ENCODE measurements around the gene KIF1A. TPM values are rescaled to one million over a fixed set of nuclear protein-coding genes. Genes with fewer than 3 reads are reported as not detected.
"Not testable (repeated sequence)": the region's sequence is repeated elsewhere in the genome, so short reads cannot be mapped to it uniquely, and the experiment has no call there.

KIF1A gene
- total and polyA plus RNA-seq, 10 of the 15 experiments (the other 5 are each of a cell fraction or from before 2014, with no cell fraction given): 0.04 to 0.95 (median 0.06) TPM; not detected in 5

DNA sequence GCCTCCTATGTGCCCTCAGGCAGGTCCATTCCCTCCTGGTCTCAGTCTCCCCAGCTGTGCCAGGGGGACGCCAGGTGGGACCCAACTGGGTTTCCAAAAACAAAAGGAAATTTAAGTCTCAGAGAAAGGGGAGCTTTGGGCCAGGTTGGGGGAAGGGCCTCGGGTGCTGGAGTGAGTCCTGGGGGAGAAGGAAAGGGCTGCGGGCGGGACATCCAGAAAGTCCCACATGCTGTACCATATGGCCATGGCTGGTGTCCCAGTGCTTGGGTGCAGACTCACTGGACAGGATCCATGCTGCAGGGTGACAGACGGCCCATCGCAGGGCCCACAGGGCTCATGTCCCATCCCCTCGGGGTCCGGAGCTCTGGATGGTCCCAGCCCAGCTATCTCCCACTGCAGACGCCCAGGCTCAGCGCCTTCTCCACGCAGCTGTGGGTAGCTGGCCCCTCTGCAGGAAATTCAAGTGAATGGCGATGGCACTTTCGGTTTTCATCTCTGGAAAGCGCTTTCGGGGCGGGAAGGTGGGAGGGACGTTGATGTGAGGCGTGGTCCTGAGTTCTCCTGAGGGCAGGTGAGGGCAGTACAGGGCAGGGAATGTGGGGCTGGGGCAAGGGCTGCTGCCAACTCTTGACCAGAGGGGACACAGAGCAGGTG lies 129.5 kb downstream of the KIF1A start:
- WGBS (ENCODE audit: insufficient coverage, insufficient replicate concordance, low lambda C conversion rate, missing lambda C conversion rate): 30% methylated on average over 2 of the region's 18 CpGs
- H3K79me2 ChIP-seq (ENCODE audit: control insufficient read depth, insufficient read depth, low read length); in situ Hi-C loops (cut with MboI); H3K4me3 ChIP-seq; DNase-seq (ENCODE audit: low read depth, low spot score); H3K4me1 ChIP-seq (ENCODE audit: control insufficient read depth, insufficient read depth, low read length); POLR2A ChIA-PET; FAIRE-seq; BruUV-seq (replicated peaks); H3K27me3 ChIP-seq (replicated peaks in 1 of 2; ENCODE audit: control insufficient read depth in 2 of 2, insufficient read depth in 2 of 2, low read length in 1 of 2); CTCF ChIA-PET; H4K20me1 ChIP-seq (ENCODE audit: control insufficient read depth, insufficient read depth); H3K36me3 ChIP-seq (ENCODE audit: control insufficient read depth in 2 of 2, insufficient read depth in 2 of 2, low read length in 1 of 2); H3K27ac ChIP-seq (ENCODE audit: control insufficient read depth, insufficient read depth); ATAC-seq; H3K9me3 ChIP-seq (replicated peaks; ENCODE audit: control insufficient read depth, insufficient read depth, low read length); SMC1A ChIA-PET (ENCODE audit: uncharacterized antibody, unreplicated experiment); H3K9ac ChIP-seq (ENCODE audit: control insufficient read depth, insufficient read depth, low read length); intact Hi-C loops (cut with micrococcal nuclease; ENCODE audit: unreplicated experiment); H3K4me2 ChIP-seq (ENCODE audit: control insufficient read depth, insufficient read depth); RAD21 ChIA-PET (ENCODE audit: unreplicated experiment); H2AFZ ChIP-seq (ENCODE audit: control insufficient read depth, low read depth, low read length): not testable (repeated sequence)

DNA sequence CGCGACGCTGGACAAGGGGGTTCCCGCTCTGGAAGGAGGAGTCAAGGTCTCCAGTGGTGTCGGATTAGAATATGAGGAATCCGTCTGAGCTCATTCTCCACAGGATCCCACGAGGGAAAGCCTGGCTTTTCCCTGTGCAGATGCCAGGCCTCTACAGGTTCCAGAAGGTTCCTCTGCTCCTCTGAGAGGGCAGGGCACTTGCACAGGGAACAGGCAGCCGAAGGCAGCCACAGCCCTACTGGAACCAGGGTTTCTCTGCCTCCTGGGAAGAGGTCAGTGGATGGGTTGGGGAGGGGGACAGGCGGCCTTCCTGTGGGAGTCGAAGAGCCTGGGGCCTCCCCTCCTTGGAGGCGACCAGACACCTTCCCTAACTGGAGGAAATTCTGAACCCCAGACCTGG lies 130.0 kb downstream of the KIF1A start:
- no peak for FAIRE-seq
- 0% methylated on average over 1 of the region's 11 CpGs for WGBS (ENCODE audit: insufficient coverage, insufficient replicate concordance, low lambda C conversion rate, missing lambda C conversion rate)
- TF ChIP-seq BCL11A (IDR thresholded peaks at IDR 0.05; ENCODE audit: low read depth, low read length) (no peak), ESRRA (IDR thresholded peaks at IDR 0.05; ENCODE audit: low read length) (no peak), RB1 (IDR thresholded peaks at IDR 0.05; ENCODE audit: borderline replicate concordance) (no peak), JUNB (IDR thresholded peaks at IDR 0.05) (no peak), TCF7 (IDR thresholded peaks at IDR 0.05; ENCODE audit: borderline replicate concordance) (no peak), IKZF1 (conservative IDR thresholded peaks at IDR 0.05) (no peak), MEF2A (IDR thresholded peaks at IDR 0.05; ENCODE audit: insufficient read depth, low read depth, low read length) (no peak), NRF1 (conservative IDR thresholded peaks at IDR 0.05; ENCODE audit: low read depth, low read length) (no peak), ZNF24 (IDR thresholded peaks at IDR 0.05) (no peak)
- TF ChIP-seq, protein P1, sequence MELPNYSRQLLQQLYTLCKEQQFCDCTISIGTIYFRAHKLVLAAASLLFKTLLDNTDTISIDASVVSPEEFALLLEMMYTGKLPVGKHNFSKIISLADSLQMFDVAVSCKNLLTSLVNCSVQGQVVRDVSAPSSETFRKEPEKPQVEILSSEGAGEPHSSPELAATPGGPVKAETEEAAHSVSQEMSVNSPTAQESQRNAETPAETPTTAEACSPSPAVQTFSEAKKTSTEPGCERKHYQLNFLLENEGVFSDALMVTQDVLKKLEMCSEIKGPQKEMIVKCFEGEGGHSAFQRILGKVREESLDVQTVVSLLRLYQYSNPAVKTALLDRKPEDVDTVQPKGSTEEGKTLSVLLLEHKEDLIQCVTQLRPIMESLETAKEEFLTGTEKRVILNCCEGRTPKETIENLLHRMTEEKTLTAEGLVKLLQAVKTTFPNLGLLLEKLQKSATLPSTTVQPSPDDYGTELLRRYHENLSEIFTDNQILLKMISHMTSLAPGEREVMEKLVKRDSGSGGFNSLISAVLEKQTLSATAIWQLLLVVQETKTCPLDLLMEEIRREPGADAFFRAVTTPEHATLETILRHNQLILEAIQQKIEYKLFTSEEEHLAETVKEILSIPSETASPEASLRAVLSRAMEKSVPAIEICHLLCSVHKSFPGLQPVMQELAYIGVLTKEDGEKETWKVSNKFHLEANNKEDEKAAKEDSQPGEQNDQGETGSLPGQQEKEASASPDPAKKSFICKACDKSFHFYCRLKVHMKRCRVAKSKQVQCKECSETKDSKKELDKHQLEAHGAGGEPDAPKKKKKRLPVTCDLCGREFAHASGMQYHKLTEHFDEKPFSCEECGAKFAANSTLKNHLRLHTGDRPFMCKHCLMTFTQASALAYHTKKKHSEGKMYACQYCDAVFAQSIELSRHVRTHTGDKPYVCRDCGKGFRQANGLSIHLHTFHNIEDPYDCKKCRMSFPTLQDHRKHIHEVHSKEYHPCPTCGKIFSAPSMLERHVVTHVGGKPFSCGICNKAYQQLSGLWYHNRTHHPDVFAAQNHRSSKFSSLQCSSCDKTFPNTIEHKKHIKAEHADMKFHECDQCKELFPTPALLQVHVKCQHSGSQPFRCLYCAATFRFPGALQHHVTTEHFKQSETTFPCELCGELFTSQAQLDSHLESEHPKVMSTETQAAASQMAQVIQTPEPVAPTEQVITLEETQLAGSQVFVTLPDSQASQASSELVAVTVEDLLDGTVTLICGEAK (IDR thresholded peaks at IDR 0.05; ENCODE audit: borderline replicate concordance): no peak
- TF ChIP-seq, protein P2, sequence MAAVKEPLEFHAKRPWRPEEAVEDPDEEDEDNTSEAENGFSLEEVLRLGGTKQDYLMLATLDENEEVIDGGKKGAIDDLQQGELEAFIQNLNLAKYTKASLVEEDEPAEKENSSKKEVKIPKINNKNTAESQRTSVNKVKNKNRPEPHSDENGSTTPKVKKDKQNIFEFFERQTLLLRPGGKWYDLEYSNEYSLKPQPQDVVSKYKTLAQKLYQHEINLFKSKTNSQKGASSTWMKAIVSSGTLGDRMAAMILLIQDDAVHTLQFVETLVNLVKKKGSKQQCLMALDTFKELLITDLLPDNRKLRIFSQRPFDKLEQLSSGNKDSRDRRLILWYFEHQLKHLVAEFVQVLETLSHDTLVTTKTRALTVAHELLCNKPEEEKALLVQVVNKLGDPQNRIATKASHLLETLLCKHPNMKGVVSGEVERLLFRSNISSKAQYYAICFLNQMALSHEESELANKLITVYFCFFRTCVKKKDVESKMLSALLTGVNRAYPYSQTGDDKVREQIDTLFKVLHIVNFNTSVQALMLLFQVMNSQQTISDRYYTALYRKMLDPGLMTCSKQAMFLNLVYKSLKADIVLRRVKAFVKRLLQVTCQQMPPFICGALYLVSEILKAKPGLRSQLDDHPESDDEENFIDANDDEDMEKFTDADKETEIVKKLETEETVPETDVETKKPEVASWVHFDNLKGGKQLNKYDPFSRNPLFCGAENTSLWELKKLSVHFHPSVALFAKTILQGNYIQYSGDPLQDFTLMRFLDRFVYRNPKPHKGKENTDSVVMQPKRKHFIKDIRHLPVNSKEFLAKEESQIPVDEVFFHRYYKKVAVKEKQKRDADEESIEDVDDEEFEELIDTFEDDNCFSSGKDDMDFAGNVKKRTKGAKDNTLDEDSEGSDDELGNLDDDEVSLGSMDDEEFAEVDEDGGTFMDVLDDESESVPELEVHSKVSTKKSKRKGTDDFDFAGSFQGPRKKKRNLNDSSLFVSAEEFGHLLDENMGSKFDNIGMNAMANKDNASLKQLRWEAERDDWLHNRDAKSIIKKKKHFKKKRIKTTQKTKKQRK (IDR thresholded peaks at IDR 0.05; ENCODE audit: low read depth, low read length): no peak

More for the DNA sequence above, 130.0 kb downstream of the KIF1A start:
- no peak for DNase-seq (ENCODE audit: low read depth, low spot score)
- Histone ChIP-seq H3K9ac (ENCODE audit: control insufficient read depth, insufficient read depth, low read length) (no peak overlapping the region), H3K9me3 (replicated peaks; ENCODE audit: control insufficient read depth, insufficient read depth, low read length) (no peaks in the 10 kb centered on the region), H3K36me3 (ENCODE audit: control insufficient read depth in 2 of 2, insufficient read depth in 2 of 2, low read length in 1 of 2) (no peaks in the 10 kb centered on the region), H4K20me1 (ENCODE audit: control insufficient read depth, insufficient read depth) (no peaks in the 10 kb centered on the region), H3K4me2 (ENCODE audit: control insufficient read depth, insufficient read depth) (no peak overlapping the region), H3K4me1 (ENCODE audit: control insufficient read depth, insufficient read depth, low read length) (no peaks in the 10 kb centered on the region), H3K27me3 (replicated peaks in 1 of 2; ENCODE audit: control insufficient read depth in 2 of 2, insufficient read depth in 2 of 2, low read length in 1 of 2) (no peaks in the 10 kb centered on the region), H3K27ac (ENCODE audit: control insufficient read depth, insufficient read depth) (no peak overlapping the region), H2AFZ (ENCODE audit: control insufficient read depth, low read depth, low read length) (no peak overlapping the region), H3K4me3 (no peak overlapping the region), H3K79me2 (ENCODE audit: control insufficient read depth, insufficient read depth, low read length) (no peaks in the 10 kb centered on the region)
- ATAC-seq: no peak
- CTCF ChIA-PET: no interaction called here
- BruUV-seq (replicated peaks): no TSS peak
- POLR2A ChIA-PET: no interaction called here
- intact Hi-C loops (cut with micrococcal nuclease; ENCODE audit: unreplicated experiment) (no loop called here), in situ Hi-C loops (cut with MboI) (no loop called here)
- SMC1A ChIA-PET (ENCODE audit: uncharacterized antibody, unreplicated experiment): no interaction called here
- RAD21 ChIA-PET (ENCODE audit: unreplicated experiment): no interaction called here
